C4-2B (cell line): ENCODE measurements around the gene SDK2.

ENCODE experiments used
- CTCF ChIP-seq: fragments of 450-650 bp; conservative IDR thresholded peaks from 2 replicates; pipeline ENCODE4 v1.5.1; 2017; ENCODE audit warnings: mild to moderate bottlenecking
- ZFX ChIP-seq: fragments of 450-650 bp; IDR thresholded peaks from 2 replicates; pipeline ENCODE4 v1.6.1; 2017

DNA sequence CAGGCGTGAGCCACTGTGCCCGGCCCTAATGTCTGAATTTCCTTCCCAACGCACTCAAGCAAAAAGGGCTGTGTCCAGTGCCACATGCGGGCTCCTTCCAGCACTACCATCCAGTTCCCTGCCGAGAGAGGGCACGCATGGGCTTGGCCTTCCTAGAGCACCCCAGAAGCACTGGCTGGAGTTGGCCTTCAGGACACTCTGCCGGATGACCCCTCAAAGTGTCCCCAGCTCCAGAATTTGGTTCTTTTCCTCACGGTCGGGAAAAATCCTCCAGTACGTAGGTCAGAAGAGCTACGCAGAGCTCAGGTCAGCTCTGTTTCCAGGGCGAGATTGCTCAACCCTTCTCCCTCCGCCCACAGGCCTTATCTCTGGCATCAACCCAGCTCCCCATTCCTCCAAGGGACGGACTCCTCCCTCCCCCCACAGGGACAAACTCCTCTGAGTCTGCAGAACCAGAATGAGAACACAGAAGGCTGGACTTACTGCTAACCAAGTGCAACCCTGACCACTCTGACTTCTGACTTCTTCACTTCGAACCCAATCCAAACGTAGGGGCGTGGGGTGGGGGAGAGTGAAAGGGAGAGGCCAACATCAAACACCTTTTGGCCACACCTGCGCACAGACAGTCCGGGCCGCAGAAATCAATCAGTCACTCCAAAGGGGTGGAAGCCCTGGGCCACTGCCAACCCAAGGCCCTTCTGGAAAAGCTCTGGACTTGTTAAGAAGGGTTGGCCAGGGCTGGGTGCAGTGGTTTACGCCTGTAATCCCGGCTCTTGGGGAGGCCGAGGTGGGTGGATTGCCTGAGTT, 336.0 kb downstream of the SDK2 start:
- TF ChIP-seq CTCF (no peak), ZFX (no peak)
